HFFc6 (cell line): ENCODE measurements around the gene SPATS2L. TPM values are rescaled to one million over a fixed set of nuclear protein-coding genes. Genes with fewer than 3 reads are reported as not detected.

Experiments
- DNase-seq: peaks from one replicate; pipeline ENCODE4 v3.0.0-alpha.2; 2018
- H3K27ac Mint-ChIP-seq: 2 replicates; pipeline ENCODE4 v1.8.0; 2020; ENCODE audit warnings: mild to moderate bottlenecking, mixed read lengths
- H3K27me3 Mint-ChIP-seq: 2 replicates; pipeline ENCODE4 v1.8.0; 2021; ENCODE audit warnings: mild to moderate bottlenecking, moderate library complexity, mixed read lengths; ENCODE audit not compliant: insufficient read depth
- H3K36me3 Mint-ChIP-seq: 2 replicates; pipeline ENCODE4 v1.8.0; 2021; ENCODE audit warnings: low read depth, mixed read lengths
- H3K4me1 Mint-ChIP-seq: 2 replicates; pipeline ENCODE4 v1.8.0; 2020; ENCODE audit warnings: low read depth, mixed read lengths
- H3K4me3 Mint-ChIP-seq: 2 replicates; pipeline ENCODE4 v1.8.0; 2020; ENCODE audit warnings: mild to moderate bottlenecking, moderate library complexity, mixed read lengths
- H3K9me3 Mint-ChIP-seq: 2 replicates; pipeline ENCODE4 v1.8.0; 2020; ENCODE audit warnings: mild to moderate bottlenecking, mixed read lengths
- total RNA-seq, 6 experiments: library from RNA; stranded (reverse); fragmentation: NEBNext Ultra II Directional; extraction: Animal tissue kit (Norgen Biotek cat#: 25700); gene quantifications; 2 replicates in 1 of 6; 3 replicates in 5 of 6; pipeline ENCODE4 v1.2.3, GENCODE V29; 2021
- TF ChIP-seq, protein P1 (sequence below): fragments of 200-600 bp; sonication (generic); IDR thresholded peaks from 2 replicates; pipeline ENCODE4 v1.5.0; 2021; ENCODE audit warnings: antibody characterized with exemption, mild to moderate bottlenecking

The SPATS2L gene
- total RNA-seq, 6 experiments from 2014 or later: 146 to 205 (median 198) TPM

DNA sequence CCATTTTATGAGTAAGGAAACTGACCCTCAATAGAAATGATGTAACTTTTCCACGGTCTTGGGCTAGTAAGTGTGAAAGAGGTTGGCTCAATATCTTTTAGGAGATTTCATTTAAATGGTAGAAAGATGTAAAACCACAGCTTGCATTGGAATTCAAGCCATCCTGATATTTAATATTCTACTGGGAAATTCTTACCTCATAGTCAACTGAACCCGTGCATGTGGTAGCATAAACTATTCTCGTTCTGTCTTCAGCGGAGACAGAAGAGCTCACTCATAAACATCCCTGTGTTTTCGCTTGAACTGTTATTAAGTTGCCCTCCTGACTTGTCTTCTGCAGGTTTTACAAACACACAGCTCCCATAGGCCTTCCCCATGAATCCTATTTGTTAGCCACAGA, 8.5 kb upstream of the SPATS2L start:
- no peak overlapping the region for H3K27ac Mint-ChIP-seq
- H3K36me3 Mint-ChIP-seq: no peaks in the 10 kb centered on the region
- no peaks in the 10 kb centered on the region for H3K9me3 Mint-ChIP-seq
- H3K27me3 Mint-ChIP-seq: peaks cover 6% of the 10 kb centered on the region
- no peak for DNase-seq
- peaks cover 31% of the 10 kb centered on the region for H3K4me1 Mint-ChIP-seq
- TF ChIP-seq, protein P1, sequence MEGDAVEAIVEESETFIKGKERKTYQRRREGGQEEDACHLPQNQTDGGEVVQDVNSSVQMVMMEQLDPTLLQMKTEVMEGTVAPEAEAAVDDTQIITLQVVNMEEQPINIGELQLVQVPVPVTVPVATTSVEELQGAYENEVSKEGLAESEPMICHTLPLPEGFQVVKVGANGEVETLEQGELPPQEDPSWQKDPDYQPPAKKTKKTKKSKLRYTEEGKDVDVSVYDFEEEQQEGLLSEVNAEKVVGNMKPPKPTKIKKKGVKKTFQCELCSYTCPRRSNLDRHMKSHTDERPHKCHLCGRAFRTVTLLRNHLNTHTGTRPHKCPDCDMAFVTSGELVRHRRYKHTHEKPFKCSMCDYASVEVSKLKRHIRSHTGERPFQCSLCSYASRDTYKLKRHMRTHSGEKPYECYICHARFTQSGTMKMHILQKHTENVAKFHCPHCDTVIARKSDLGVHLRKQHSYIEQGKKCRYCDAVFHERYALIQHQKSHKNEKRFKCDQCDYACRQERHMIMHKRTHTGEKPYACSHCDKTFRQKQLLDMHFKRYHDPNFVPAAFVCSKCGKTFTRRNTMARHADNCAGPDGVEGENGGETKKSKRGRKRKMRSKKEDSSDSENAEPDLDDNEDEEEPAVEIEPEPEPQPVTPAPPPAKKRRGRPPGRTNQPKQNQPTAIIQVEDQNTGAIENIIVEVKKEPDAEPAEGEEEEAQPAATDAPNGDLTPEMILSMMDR: no peak
- H3K4me3 Mint-ChIP-seq: no peak overlapping the region

DNA sequence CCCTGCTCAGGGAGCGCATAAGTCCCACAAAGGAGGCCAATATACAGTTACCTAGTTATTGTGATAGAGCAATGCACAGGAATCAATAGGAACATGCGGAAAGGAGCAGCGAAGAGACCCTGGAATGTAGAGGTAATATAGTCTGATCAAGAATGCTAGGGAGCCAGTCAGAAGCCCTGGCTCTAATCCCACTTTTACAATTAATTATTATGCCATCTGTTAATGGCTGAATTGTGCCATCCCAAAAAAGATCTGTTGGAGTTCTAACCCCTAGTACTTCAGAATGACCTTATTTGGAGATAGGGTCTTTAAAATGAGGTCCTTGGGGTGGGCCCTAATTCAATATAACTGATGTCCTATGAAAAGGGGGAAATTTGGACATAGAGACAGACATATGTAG, 7.7 kb upstream of the SPATS2L start:
- peaks cover 6% of the 10 kb centered on the region for H3K27me3 Mint-ChIP-seq
- H3K27ac Mint-ChIP-seq: no peak overlapping the region

DNA sequence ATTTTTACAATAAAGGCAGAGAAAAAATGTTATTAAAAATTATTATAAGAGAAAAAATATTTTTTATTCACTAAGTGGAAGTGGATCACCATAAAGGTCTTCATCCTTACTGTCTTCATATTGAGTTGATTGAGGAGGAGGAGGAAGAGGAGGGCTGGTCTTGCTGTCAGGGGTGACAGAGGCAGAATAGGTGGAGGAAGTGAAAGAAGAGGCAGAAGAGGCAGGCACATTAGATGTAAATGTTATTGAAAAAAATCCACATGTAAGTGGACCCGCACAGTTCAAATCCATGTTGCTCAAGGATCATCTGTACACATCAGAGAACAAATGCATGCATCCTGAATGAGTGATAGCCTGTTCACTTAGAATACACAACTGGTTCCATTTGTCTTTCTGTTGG, 6.4 kb upstream of the SPATS2L start:
- peaks cover 4% of the 10 kb centered on the region; the same call in 1 of the 2 replicates for H3K27me3 Mint-ChIP-seq
- TF ChIP-seq, protein P1: no peak
- H3K36me3 Mint-ChIP-seq: no peaks in the 10 kb centered on the region
- no peak overlapping the region for H3K4me3 Mint-ChIP-seq
- no peaks in the 10 kb centered on the region for H3K9me3 Mint-ChIP-seq
- no peak for DNase-seq
- peaks cover 44% of the 10 kb centered on the region for H3K4me1 Mint-ChIP-seq
- H3K27ac Mint-ChIP-seq: no peak overlapping the region

More for the DNA sequence above, 7.7 kb upstream of the SPATS2L start:
- Mint-ChIP-seq H3K9me3 (no peaks in the 10 kb centered on the region), H3K4me3 (no peak overlapping the region), H3K36me3 (no peaks in the 10 kb centered on the region), H3K4me1 (peaks cover 38% of the 10 kb centered on the region)
- no peak for DNase-seq
- TF ChIP-seq, protein P1: no peak

DNA sequence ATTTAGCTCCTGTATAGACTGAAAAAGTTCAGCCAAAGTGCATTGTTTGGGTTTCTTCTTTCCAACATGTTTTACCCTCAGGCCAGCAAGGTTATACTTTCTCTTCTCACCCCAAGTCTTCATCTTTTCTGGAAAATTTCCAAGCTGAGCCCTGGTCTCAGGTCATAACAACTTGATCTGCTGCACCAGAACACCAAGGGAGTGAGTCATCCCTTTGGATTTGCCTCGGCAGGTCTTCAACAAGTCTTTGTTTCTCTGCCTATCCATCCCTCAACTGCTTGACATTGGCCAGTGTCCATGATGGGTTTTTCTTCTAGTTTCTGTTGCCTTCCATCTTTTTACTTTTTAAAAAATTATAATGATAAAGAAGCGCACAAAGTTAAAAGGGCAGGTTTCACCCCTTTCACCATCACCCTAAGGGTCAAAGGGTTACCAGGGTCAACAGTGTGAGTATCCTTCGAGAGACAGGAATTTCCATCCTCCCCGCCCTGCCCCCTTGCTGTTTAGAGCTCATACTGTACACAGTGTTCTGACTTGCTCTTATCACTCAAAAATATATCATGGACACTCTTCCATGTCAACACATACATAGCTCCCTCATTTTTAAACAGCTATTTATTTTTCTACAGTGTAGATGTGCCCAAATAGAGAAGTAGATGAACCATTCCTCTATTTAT, 5.7 kb upstream of the SPATS2L start:
- Mint-ChIP-seq H3K27me3 (peaks cover 2% of the 10 kb centered on the region; the same call in 1 of the 2 replicates), H3K4me1 (peaks cover 51% of the 10 kb centered on the region), H3K36me3 (no peaks in the 10 kb centered on the region), H3K9me3 (no peaks in the 10 kb centered on the region), H3K4me3 (no peak overlapping the region), H3K27ac (no peak overlapping the region)
- TF ChIP-seq, protein P1: no peak
- peak; percentile 26 for DNase-seq

DNA sequence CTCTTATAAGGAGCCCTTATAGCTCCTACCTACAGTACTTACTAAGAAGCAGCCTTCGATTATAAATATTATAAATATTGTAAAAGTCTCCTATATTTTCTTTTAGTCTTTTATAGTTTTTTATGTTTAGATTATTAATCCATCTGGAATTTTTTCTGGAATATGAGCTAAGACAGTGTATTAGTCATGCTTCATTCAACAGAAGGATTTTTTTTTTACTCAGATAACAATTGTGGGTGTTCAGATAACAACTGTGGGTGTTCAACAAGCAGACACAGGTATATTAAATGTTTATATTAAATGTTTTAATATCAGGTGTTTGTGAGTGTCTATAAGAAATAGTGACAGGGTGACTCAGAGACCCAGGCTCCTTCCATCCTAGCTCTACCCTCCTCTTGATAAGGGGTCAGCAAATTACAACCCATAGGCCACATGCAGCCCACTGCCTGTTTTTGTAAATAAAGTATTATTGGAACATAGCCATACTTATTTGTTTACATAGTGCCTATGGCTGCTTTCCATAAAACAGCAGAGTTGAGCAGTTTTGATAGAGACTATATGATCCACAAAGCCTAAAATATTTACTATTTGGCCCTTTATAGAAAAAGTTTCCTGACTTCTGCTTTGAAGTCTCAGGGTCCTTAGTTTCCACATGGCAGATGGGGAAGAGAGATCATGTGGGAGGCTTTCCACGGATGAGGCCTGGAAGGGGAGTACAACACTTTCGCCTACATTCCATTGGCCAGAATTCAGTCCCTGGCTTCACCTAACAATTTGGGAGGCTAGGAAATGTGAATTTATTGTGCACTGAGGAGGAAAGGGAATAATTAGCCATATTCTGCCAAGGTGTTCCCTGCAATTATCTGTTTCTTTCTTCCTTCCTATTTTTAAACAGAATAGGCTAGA, 4.3 kb upstream of the SPATS2L start:
- H3K4me1 Mint-ChIP-seq: peaks cover 53% of the 10 kb centered on the region
- H3K27ac Mint-ChIP-seq: peak overlapping the region; percentile 61
- DNase-seq: no peak
- no peaks in the 10 kb centered on the region for H3K36me3 Mint-ChIP-seq
- H3K27me3 Mint-ChIP-seq: no peaks in the 10 kb centered on the region
- no peaks in the 10 kb centered on the region for H3K9me3 Mint-ChIP-seq
- peak overlapping the region; percentile 46; the same call in 1 of the 2 replicates for H3K4me3 Mint-ChIP-seq
- TF ChIP-seq, protein P1: no peak
